Activated CD4-positive, alpha-beta T cell treated with anti-CD3 and anti-CD28 coated beads for 4 hours (primary cell): ENCODE data around the gene TRAPPC2B.

Source experiments
- DNase-seq, 2 donors: peaks; one replicate each; pipeline ENCODE4 v3.0.0-alpha.2; 2020

TRAPPC2B gene

GRCh38 chr19:57362997-57363687 is at the start of gene TRAPPC2B, which contains the start of gene ZNF547:
Gene TRAPPC2B (plus strand): TSS chr19:57363551. CDS start chr19:57364834, 1,283 bp downstream.
Gene ZNF547 (plus strand): TSS chr19:57363551. CDS start chr19:57368556, 5,005 bp downstream.
- peak; percentile 97 to 99 for DNase-seq

GRCh38 chr19:57314146-57314545 is 49.2 kb upstream of the TRAPPC2B start:
- DNase-seq: no peak

GRCh38 chr19:57317503-57317902 is 45.8 kb upstream of the TRAPPC2B start:
- DNase-seq: no peak

GRCh38 chr19:57319869-57320179 is 43.5 kb upstream of the TRAPPC2B start:
- DNase-seq: no peak

GRCh38 chr19:57320180-57321084 is 42.9 kb upstream of the TRAPPC2B start, which contains the start of gene ZNF543:
Gene ZNF543 (plus strand): TSS chr19:57320472. CDS start chr19:57320854, 382 bp downstream.
- DNase-seq: peak; percentile 89 to 93

GRCh38 chr19:57321116-57321515 is 42.2 kb upstream of the TRAPPC2B start:
- no peak for DNase-seq

GRCh38 chr19:57321751-57322150 is 41.6 kb upstream of the TRAPPC2B start:
- DNase-seq: no peak

GRCh38 chr19:57324992-57325391 is 38.4 kb upstream of the TRAPPC2B start:
- no peak for DNase-seq

GRCh38 chr19:57327993-57328392 is 35.4 kb upstream of the TRAPPC2B start:
- DNase-seq: no peak

- no peak for DNase-seq
These were observed 29.2 kb upstream of the TRAPPC2B start for GRCh38 chr19:57334191-57334590.

- no peak for DNase-seq
These were observed 24.5 kb upstream of the TRAPPC2B start for GRCh38 chr19:57338877-57339276.

GRCh38 chr19:57342582-57342981 is 20.8 kb upstream of the TRAPPC2B start:
- no peak for DNase-seq

- DNase-seq: no peak
These were observed 15.2 kb upstream of the TRAPPC2B start for GRCh38 chr19:57348136-57348535.

- peak; percentile 77 to 80 for DNase-seq
These were observed 12.2 kb upstream of the TRAPPC2B start, which contains the start of gene ZNF304 for GRCh38 chr19:57350877-57351805. Gene ZNF304 (plus strand): TSS chr19:57351271. CDS start chr19:57351665, 394 bp downstream.

GRCh38 chr19:57351867-57352266 is 11.5 kb upstream of the TRAPPC2B start:
- DNase-seq: no peak

- no peak for DNase-seq
These were observed 7.4 kb upstream of the TRAPPC2B start for GRCh38 chr19:57355916-57356315.

GRCh38 chr19:57357406-57357805 is 5.9 kb upstream of the TRAPPC2B start:
- DNase-seq: no peak

- DNase-seq: no peak
These were observed 4.1 kb upstream of the TRAPPC2B start for GRCh38 chr19:57359300-57359699.

GRCh38 chr19:57362419-57362818 is 932 bp upstream of the TRAPPC2B start:
- no peak for DNase-seq

- peak in 1 of 2 donors; percentile 3 for DNase-seq
These were observed 384 bp downstream of the TRAPPC2B start for GRCh38 chr19:57363688-57364181.

- no peak for DNase-seq
These were observed 3.4 kb downstream of the TRAPPC2B start for GRCh38 chr19:57366776-57367175.

- DNase-seq: no peak
These were observed 10.8 kb downstream of the TRAPPC2B start for GRCh38 chr19:57374179-57374578.
